ENCODE data around the gene ARSI.

Gene ARSI

DNA sequence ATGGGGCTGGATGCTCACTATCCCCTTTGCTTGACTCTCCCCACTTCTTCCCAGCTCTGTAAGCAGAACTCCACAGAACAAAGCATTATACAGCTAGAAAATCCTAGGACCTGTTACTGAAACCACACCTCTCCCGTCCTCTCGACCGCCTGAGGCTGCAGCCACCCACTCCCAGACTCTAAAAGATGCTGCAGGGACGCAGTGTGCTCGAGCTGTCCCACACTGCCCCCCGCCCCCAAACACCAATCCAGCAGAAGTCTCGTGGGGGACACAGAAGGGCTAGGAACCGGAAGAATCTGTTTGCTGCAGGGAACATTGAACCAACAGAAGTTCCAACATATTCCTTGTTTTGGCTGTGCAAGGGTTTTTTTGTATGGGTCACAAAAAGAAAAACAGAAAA is 20.7 kb downstream of the ARSI start:
- DNase-seq (ENCODE audit: low read depth): no peak
- H3K4me3 ChIP-seq (ENCODE audit: low read depth, low read length): no peak overlapping the region
- TF ChIP-seq, protein P1, sequence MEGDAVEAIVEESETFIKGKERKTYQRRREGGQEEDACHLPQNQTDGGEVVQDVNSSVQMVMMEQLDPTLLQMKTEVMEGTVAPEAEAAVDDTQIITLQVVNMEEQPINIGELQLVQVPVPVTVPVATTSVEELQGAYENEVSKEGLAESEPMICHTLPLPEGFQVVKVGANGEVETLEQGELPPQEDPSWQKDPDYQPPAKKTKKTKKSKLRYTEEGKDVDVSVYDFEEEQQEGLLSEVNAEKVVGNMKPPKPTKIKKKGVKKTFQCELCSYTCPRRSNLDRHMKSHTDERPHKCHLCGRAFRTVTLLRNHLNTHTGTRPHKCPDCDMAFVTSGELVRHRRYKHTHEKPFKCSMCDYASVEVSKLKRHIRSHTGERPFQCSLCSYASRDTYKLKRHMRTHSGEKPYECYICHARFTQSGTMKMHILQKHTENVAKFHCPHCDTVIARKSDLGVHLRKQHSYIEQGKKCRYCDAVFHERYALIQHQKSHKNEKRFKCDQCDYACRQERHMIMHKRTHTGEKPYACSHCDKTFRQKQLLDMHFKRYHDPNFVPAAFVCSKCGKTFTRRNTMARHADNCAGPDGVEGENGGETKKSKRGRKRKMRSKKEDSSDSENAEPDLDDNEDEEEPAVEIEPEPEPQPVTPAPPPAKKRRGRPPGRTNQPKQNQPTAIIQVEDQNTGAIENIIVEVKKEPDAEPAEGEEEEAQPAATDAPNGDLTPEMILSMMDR (IDR thresholded peaks at IDR 0.05; ENCODE audit: insufficient read depth, low read depth, low read length, missing control alignments): no peak

DNA sequence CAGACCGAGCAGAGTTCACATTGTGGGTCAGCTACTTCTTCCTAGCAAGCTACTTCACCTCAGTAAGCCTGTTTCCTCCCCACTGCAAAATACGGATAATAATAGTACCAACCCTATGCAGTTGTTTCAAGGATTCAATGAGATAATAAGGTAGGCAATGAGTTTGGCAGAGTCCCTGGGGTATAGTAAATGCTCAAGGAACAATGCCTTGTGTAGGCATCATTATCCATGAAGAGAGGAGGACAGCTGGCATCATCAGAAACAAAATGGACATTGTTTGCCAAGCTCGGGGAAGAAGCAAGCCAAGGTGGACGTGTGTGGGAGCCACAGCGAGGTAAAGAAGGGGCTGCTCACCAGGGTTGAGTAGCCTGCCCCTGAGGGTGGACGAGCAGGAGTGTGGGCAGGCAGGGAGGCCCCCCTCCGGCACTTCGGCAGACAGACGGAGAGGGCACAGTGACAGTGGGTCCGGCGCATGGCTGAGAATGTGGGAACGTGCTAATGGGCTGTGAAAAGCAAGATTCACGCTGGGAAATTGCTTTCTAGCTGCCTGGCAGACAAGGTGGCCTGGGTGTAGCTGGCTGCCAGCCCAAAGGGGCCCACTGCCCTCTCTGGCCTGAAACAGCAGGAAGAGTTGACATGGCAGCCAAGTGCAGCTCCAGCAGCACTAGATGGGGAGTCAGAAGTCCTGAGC is 23.2 kb downstream of the ARSI start:
- TF ChIP-seq, protein P1 (IDR thresholded peaks at IDR 0.05; ENCODE audit: insufficient read depth, low read depth, low read length, missing control alignments): no peak
- DNase-seq (ENCODE audit: low read depth): no peak
- no peak overlapping the region for H3K4me3 ChIP-seq (ENCODE audit: low read depth, low read length)

DNA sequence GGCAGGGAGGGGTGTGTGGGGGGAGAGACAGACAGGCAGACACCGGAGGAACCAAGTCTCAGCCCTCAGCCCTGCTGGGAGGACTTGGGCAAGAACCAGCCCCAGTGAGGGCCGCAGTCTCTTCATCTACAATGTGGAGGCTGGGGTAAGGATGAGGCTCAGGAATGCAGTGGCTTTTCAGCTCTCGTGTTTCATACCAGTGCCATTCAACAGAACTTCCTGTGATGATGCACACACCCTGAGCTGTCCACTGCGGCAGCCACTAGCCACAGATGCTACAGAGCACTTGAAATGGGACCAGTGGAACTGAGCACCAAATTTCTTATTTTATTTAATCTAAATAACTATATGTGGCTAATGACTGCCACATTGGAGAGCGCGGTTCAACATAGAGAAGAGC is 23.8 kb downstream of the ARSI start:
- DNase-seq (ENCODE audit: low read depth): no peak
- TF ChIP-seq, protein P1 (IDR thresholded peaks at IDR 0.05; ENCODE audit: insufficient read depth, low read depth, low read length, missing control alignments): no peak
- no peak overlapping the region for H3K4me3 ChIP-seq (ENCODE audit: low read depth, low read length)

DNA sequence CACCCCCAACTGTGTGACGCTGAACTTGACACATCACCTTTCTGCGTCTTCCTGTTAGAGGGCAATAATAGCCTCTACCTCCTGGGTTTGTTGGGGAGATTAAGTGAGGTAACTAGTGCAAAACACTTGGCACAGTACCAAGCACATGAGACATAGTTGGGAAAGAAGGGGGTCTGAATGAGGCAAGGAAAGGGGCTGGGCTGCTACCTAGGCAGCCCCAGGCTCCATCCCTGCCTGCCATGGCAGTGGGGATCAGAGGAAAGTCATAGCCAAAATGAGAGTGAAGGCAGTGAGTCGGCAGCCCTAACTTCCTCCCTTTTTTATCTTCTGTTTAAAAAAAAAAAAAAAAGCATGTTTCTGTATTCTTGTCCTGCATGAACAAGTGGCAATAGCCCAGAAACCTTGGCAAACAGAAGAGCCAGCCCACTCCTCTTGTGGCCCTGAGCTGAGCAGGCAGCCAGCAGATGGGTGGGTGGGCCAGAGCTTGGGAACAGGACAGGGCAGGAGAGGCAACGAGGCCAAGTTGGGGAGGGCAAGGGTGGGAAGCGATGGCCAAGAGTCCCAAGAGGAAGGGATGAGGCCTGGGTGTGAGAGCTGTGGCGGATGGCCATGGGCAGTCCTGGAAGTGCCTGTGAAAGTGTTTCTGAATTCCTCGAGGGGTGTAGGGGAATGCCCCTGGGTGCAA is 24.5 kb downstream of the ARSI start:
- DNase-seq (ENCODE audit: low read depth): no peak
- TF ChIP-seq, protein P1 (IDR thresholded peaks at IDR 0.05; ENCODE audit: insufficient read depth, low read depth, low read length, missing control alignments): no peak
- H3K4me3 ChIP-seq (ENCODE audit: low read depth, low read length): no peak overlapping the region

DNA sequence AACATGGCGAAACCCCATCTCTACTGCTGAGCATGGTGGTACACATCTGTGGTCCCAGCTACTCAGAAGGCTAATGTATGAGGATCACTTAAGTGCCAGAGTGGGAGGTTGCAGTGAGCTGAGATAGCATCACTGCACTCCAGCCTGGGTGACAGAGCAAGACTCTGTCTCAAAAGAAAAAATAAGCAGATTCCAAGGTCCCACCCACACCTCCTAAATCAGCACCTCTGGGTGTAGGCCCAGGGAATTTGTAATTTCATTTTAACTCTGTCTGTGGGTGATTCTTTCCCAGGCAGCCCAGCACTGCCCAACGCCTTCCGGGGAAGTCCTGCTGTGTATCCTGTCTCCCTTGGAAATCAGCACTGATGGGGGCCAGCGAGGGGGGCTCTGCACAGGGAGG is 25.7 kb downstream of the ARSI start:
- H3K4me3 ChIP-seq (ENCODE audit: low read depth, low read length): no peak overlapping the region
- DNase-seq (ENCODE audit: low read depth): no peak
- TF ChIP-seq, protein P1 (IDR thresholded peaks at IDR 0.05; ENCODE audit: insufficient read depth, low read depth, low read length, missing control alignments): no peak

DNA sequence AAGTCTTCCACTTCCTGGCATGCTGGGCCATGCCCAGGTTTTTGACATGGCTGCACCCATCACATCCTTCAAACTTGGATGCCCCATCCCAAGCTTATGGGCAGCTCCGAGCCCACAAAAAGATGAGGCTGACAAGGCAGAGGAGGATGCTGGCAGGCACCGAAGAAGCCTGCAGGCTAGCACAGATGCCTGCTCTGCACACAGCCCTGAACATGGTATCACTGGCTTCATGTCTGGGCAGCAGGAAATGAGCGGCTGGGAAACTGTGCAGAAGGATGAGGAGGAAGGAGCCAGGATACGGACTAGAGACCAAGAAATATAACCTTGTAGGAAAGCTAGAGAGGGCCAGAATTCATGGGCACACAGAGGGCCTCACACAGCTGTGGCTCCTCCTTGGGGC is 27.9 kb downstream of the ARSI start:
- TF ChIP-seq, protein P1 (IDR thresholded peaks at IDR 0.05; ENCODE audit: insufficient read depth, low read depth, low read length, missing control alignments): no peak
- DNase-seq (ENCODE audit: low read depth): no peak
- no peak overlapping the region for H3K4me3 ChIP-seq (ENCODE audit: low read depth, low read length)
